ENCODE data around the gene KIF1B.
A peak's percentile ranks its signal among the peaks of the same experiment; 100 is the strongest.
"Not testable (repeated sequence)": the region's sequence is repeated elsewhere in the genome, so short reads cannot be mapped to it uniquely, and the experiment has no call there.

Gene KIF1B

DNA sequence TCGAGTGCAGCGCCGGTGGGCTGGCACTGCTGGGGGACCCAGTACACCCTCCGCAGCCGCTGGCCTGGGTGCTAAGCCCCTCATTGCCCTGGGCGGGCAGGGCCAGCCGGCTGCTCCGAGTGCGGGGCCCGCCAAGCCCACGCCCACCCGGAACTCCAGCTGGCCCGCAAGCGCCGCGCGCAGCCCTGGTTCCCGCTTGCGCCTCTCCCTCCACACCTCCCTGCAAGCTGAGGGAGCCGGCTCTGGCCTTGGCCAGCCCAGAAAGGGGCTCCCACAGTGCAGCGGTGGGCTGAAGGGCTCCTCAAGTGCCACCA, 216.1 kb downstream of the KIF1B start:
- not testable (repeated sequence) for DNase-seq

DNA sequence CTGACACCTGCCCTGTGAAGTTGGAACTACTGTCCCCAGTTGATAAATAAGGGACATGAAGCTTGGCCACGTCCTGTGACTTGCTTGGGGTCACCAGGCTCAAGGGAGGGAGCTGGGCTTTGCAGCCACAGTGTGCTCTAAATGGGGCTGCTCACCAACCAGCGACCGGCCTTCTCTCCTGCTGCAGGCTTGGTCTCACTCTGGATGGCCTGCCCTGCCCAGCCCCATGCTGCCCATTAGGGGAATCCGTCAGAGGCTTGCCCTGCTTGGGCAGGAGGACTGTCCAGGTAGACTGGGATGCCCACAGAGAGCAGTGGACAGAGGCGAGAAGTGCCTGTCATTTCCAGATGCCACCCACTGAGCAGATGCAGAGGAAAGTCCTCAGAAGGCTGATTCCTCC, 218.6 kb downstream of the KIF1B start:
- DNase-seq = no peak

DNA sequence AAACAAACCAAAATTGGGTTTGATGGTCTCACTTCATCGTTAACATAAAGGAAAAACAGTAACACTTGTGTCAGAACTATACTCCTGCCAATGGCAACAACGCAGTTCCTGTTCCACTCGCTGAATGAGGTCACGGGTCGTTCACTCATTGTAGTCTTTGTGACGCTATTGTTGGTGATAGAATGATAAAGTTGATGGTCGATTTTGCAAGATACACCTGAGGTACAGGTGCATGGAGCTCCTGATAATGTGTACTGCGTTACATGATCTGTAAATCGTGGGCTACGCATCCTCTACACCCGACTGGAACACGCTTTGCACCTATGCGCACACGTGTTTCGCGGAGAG, 219.5 kb downstream of the KIF1B start:
- no peak for DNase-seq

DNA sequence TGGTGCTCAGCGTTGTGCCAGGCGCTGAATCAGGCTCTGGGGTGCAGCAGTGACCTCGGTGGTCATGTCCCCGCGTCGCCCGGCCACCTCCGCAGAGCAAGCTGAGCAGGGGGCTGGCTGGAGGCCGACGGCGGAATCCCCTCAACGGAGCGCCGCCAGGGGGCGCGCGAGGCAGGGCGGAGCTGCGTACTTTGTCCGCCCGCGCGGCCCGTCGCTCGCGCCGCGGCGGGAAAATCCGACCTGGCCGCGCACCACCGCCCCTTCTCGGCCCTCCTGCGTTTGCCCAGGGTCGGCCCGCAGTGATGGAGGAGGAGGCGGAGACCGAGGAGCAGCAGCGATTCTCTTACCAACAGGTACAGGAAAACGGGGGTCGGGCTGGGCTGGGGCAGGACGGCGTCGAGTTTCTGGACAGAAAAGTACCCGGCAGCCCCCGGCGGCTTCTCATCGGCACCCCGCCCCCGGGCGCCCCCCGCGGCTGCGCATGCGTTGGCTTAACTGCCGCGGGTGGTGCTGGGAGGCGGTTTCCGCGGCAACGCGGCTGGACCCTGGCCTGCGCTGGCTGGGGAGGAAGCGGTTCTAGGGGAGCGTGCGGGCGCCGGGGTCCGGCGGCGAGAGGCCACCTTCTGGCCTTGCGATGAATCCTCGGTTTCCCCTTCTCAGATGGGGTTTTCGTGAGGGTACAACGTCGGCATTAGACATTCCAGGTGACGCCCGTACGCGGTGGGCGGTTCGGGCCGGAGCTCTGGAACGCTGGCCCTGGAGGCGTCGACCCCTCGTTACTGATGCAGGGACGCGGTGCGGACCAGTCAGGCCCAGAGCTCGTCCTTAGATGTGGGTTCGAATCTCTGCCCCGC, 220.1 kb downstream of the KIF1B start, which contains the start of gene CENPS:
Gene CENPS, plus strand, starts transcription at position 218 of the 854 bp plus-strand sequence. Its CDS starts 85 bp downstream, at position 303.
- peak; percentile 99 for DNase-seq

Data from right kidney (tissue), 1 donor.